HG02678 (cell line): Measurements from ENCODE around the gene FSD1L.
A peak's percentile ranks its signal among the peaks of the same experiment; 100 is the strongest.
"Not testable (repeated sequence)": the region's sequence is repeated elsewhere in the genome, so short reads cannot be mapped to it uniquely, and the experiment has no call there.

Experiments used
- ATAC-seq: cut with Tn5 transposase; IDR thresholded peaks from one replicate; pipeline ENCODE4 v1.9.1; 2021; ENCODE audit warnings: mild to moderate bottlenecking, moderate library complexity; ENCODE audit not compliant: unreplicated experiment

The FSD1L gene

DNA sequence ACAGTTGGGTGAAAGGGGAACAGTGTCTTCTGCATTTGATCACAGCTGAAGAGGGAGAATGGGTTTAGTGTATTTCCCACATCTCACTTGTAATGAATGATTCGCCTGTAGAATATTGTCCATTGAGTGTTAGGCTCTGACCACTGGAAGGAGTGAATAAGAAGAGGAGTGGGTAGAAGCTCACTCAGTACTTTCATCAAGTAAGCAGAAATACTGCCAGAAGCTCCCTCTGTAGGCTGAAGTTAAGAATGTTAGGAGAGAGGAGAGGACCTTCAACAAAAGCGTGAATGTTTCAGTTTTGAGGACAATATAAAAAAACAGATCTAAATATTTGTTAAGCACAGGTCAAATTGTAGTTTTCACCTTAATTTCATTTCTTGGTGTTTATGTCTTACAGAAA, 27.5 kb downstream of the FSD1L start:
- ATAC-seq = no peak

DNA sequence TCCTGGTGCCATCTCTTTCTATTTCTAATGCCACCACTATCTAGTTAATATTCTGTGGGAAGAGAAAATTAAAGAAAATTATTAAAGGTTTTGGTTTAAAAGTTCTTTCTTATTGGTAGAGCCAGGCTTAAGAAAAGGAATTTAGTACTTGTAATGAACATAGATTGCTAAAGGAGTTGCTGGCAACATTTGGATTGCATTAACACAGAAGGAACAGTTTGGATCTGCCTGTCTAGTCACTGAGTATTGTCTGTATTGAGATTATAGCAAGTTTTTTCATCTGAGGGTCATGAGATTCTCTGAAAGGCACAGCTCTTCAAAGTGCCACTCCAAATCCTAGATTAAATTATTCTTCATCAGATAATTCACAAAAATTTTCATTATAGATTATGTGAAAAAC, 32.0 kb downstream of the FSD1L start:
- no peak for ATAC-seq

GRCh38 chr9:105483618-105484017, 35.8 kb downstream of the FSD1L start:
- peak; percentile 56 for ATAC-seq

DNA sequence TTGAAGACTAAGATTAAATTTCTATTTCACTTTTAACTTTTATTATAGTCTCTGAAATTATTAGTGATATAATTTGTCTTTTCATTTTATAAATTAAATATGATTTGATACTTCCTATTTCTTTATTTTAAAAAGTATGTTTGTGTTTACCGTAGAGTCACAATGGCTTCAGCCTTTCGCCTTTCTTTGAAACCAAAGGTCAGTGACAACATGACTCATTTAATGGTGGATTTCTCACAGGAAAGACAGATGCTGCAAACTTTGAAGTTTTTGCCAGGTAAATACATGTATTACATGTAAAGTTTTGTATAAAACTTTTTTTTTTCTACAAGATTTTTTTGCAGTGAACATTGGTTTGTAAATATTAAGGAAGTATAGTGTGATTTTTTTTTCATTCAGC, 36.4 kb downstream of the FSD1L start:
- ATAC-seq = no peak

DNA sequence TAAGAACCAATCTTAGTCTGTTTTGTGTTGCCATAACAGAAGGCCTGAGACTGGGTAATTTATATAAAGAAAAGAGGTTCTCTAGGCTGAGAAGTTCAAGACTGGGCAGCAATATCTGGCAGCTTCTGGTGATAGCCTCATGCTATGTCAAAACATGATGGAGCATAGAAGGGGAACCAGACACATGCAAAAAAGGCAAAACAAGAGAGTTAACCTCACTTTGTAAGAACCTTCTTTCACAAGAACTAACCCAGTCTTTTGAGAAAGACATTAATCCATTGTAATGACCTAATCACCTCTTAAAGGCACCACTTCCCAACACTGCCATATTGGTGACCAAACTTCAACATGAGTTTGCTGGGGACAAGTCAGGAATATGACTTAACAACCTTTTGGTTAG, 37.3 kb downstream of the FSD1L start:
- no peak for ATAC-seq

GRCh38 chr9:105496826-105497225, 49.0 kb downstream of the FSD1L start:
- no peak for ATAC-seq

- ATAC-seq = no peak
Measured at GRCh38 chr9:105497704-105498103, 49.9 kb downstream of the FSD1L start.

- ATAC-seq = peak; percentile 78
Measured at GRCh38 chr9:105500108-105500766, 52.4 kb downstream of the FSD1L start.

- no peak for ATAC-seq
Measured at GRCh38 chr9:105501414-105501813, 53.6 kb downstream of the FSD1L start.

DNA sequence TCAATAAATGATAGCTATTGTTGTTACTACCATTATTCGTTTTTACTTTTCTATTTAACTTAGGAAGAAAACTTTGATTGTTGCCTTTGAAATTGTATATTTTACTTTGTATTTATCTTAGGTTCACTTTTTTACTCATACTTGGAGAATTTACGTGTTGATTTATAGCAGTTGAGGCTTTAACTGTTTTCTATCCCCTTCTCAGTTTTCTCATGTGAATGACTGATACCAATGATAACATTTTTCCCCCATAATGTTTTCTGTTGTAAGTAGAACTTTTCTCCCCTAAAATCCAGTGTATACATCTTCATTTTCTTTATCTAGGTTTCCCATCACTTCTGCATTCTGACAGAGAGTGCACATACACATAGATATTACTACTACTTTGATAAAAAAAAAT, 54.4 kb downstream of the FSD1L start:
- no peak for ATAC-seq

GRCh38 chr9:105503881-105504280, 56.0 kb downstream of the FSD1L start:
- ATAC-seq = no peak

DNA sequence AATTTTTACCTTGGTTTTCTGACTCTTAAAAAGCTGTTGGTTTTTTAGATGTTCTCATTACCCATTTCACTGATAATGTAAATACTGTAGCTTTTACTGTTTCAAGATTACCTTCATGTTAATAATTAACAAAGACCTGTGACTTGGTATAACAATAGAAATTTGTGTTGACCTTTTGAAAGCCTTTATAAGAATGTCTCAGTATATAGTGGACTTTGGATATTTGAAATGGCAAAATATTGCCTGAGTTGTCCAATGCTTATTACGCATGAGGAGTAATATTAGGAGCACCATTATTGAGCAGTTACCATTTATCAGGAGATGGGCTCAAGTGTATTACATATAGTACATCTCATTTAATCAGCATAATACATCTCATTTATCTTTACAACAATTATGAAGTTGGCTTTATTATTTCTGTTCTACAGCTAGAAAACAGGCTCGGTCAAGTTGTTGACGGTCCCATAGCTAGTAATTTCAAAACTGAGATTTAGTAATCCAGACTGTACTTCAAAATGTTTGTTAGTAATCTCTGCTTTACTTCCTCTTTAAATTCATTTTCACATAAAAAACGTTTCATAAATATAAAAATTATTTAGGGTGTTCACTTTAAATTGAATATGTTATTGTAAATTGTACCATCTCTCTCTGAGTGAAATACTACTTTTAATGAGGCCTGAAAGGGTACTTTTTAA, 59.4 kb downstream of the FSD1L start:
- ATAC-seq = no peak

DNA sequence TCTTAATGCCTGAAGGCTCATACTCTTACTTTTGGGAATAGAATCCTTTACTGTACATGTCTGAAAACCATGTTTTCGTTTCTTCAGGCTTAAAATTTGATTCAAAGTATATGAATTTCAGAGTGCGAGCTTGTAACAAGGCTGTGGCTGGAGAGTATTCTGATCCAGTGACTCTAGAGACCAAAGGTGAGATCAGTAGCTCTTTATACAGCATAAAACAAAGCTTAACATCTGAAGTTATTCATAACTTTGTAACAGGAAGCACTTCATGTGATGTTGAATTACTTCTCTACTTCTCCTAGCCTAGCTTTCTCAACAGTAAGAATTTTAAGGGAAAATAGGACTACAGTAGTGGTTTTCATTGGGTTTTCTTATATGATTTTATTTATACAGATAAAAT, 60.7 kb downstream of the FSD1L start:
- ATAC-seq = no peak

DNA sequence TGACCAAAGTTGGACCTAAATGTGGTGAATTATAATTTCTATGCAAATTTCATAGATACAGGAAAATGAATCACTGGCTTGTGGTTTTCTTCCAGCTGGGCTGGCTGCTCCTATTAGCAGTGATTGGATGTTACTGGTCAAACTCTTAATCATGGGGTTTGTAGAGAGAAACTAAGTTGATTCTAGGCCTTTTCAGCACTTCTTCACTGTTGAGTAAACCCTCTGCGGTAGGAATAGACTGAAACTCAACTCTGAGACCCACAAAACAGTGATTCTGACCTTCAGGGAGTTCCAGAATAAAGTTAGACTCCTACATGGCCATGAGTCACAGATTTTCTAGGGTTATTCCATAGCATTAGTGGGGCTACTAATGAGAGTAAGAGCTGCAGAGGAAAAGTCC, 62.2 kb downstream of the FSD1L start:
- ATAC-seq = peak; percentile 59

- ATAC-seq = no peak
Measured at GRCh38 chr9:105511446-105511845, 63.6 kb downstream of the FSD1L start.

DNA sequence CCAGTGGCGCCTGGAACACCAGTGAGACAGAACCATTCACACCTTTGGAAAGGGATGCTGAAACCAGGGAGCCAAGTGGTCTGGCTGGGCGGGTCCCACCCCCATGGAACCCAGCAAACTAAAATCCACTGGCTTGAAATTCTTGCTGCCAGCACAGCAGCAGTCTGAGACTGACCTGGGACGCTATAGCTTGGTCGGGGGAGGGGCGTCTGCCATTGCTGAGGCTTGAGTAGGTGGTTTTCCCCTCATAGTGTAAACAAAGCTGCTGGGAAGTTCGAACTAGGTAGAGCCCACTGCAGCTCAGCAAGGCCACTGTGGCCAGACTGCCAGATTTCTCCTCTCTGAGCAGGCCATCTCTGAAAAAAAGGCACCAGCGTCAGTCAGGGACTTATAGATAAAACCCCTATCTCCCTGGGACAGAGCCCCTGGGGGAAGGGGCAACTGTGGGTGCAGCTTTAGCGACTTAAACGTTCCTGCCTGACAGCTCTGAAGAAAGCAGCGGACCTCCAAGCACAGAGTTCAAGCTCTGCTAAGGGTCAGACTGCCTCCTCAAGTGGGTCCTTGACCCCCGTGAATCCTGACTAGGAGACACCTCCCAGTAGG, 68.1 kb downstream of the FSD1L start:
- no peak for ATAC-seq

GRCh38 chr9:105519710-105520369, 72.0 kb downstream of the FSD1L start:
- peak; percentile 78 for ATAC-seq

DNA sequence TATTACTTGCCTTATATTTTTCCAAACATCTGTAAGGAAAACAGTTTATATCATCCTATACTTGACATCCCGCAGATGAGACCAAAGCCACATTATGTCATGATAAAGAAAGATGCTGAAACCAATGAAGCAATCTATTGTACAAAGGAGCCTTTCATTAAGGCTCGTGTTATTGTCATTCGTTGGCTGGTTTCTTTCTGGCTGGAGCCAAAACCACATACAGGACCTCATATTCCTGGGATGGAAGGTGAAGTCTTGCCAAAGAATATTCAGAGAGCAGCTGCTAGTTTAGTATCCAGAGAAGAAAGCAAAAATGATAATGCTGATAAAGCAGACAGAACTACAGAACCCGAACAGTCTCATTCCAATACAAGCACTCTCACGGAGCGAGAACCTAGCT, 73.2 kb downstream of the FSD1L start:
- ATAC-seq = not testable (repeated sequence)

- not testable (repeated sequence) for ATAC-seq
Measured at GRCh38 chr9:105522618-105523385, 75.0 kb downstream of the FSD1L start.

- no peak for ATAC-seq
Measured at GRCh38 chr9:105531530-105531929, 83.7 kb downstream of the FSD1L start.
